Prostate gland (tissue), 2 donors: ENCODE data around the gene RAPSN. TPM values are rescaled to one million over a fixed set of nuclear protein-coding genes. Genes with fewer than 3 reads are reported as not detected.

Experiments used
- DNase-seq: peaks from one replicate; pipeline ENCODE4 v3.0.0-alpha.2; 2019; ENCODE audit warnings: low spot score
- H3K27ac ChIP-seq, 2 donors: fragments of 200-600 bp; sonication (generic); 2 replicates each; pipeline ENCODE4 v1.5.1; 2017 to 2019
- H3K27me3 ChIP-seq: fragments of 200-600 bp; sonication (generic); replicated peaks from 2 replicates; pipeline ENCODE4 v1.5.1; 2019; ENCODE audit not compliant: insufficient read depth
- H3K36me3 ChIP-seq, 2 donors: fragments of 200-600 bp; sonication (generic); 1 replicate in 1 of 2; 2 replicates in 1 of 2; pipeline versions ENCODE4 v1.5.1 to v1.8.1; 2017 to 2019
- H3K4me1 ChIP-seq: fragments of 200-600 bp; sonication (generic); replicated peaks from 2 replicates; pipeline ENCODE4 v1.5.1; 2019
- H3K4me3 ChIP-seq, 2 donors: fragments of 200-600 bp; sonication (generic); 2 replicates each; pipeline ENCODE4 v1.5.1; 2017 to 2019
- H3K9me3 ChIP-seq: fragments of 200-600 bp; sonication (generic); 2 replicates; pipeline ENCODE4 v1.5.1; 2017
- CTCF ChIP-seq, 4 experiments: fragments of 200-600 bp in 2 of 4; fragments of 450-650 bp in 2 of 4; sonication (generic) in 2 of 4; IDR thresholded peaks; 1 replicate in 3 of 4; 2 replicates in 1 of 4; pipeline ENCODE4 v1.5.1; 2016 to 2019; ENCODE audit warnings: antibody characterized with exemption in 4 of 4, mild to moderate bottlenecking in 2 of 4, moderate library complexity in 2 of 4
- POLR2A ChIP-seq: fragments of 450-650 bp; IDR thresholded peaks from one replicate; pipeline ENCODE4 v1.6.1; 2016; ENCODE audit warnings: antibody characterized with exemption, mild to moderate bottlenecking
- POLR2AphosphoS5 ChIP-seq: sonication (generic); formaldehyde crosslinking; IDR thresholded peaks from one replicate; pipeline ENCODE4 v1.6.1; 2017; ENCODE audit warnings: antibody characterized with exemption
- WGBS: methylation state at CpG from one replicate; pipeline ENCODE4 v1.1.5; 2018; 5-methylcytosine and 5-hydroxymethylcytosine counted together
- intact Hi-C: fragments of 100-400 bp; cut with DNase I; formaldehyde crosslinking; loops from one replicate; pipeline ENCODE4 v1.14.2; 2022
- total RNA-seq, 2 donors: library from RNA; depleted of rRNA; stranded (reverse); fragments of >200 nt; gene quantifications; one replicate each; pipeline ENCODE4 v1.1.0, GENCODE V29; 2016

The RAPSN gene
- total RNA-seq, 2 donors from 2014 or later, result 1.3 TPM; not detected in 1

- H3K9me3 ChIP-seq, result no peaks in the 10 kb centered on the region
- no peak for DNase-seq
- TF ChIP-seq POLR2AphosphoS5 (no peak), CTCF (IDR thresholded peaks at IDR 0.05) (no peak), POLR2A (no peak)
- no peaks in the 10 kb centered on the region for H3K4me1 ChIP-seq
- no peak overlapping the region for H3K27ac ChIP-seq
- intact Hi-C loops, result no loop called here
- no peak overlapping the region for H3K4me3 ChIP-seq
- H3K27me3 ChIP-seq, result no peaks in the 10 kb centered on the region
- WGBS, result 93% methylated on average over 8 of the region's 8 CpGs
- no peaks in the 10 kb centered on the region for H3K36me3 ChIP-seq
Measured at GRCh38 chr11:47442514-47442913, 6.4 kb downstream of the RAPSN start.

GRCh38 chr11:47441421-47441820 lies 7.5 kb downstream of the RAPSN start:
- no peak for DNase-seq
- intact Hi-C loops, result no loop called here
- H3K4me3 ChIP-seq, result no peak overlapping the region
- no peaks in the 10 kb centered on the region for H3K4me1 ChIP-seq
- no peaks in the 10 kb centered on the region for H3K9me3 ChIP-seq
- no peaks in the 10 kb centered on the region for H3K36me3 ChIP-seq
- TF ChIP-seq POLR2AphosphoS5 (no peak), POLR2A (no peak), CTCF (IDR thresholded peaks at IDR 0.05) (no peak)
- 85% methylated on average over 12 of the region's 12 CpGs for WGBS
- no peaks in the 10 kb centered on the region for H3K27me3 ChIP-seq
- no peak overlapping the region for H3K27ac ChIP-seq

- WGBS, result 63% methylated on average over 2 of the region's 2 CpGs
- Histone ChIP-seq H3K9me3 (no peaks in the 10 kb centered on the region), H3K27me3 (no peaks in the 10 kb centered on the region), H3K36me3 (no peaks in the 10 kb centered on the region), H3K4me1 (no peaks in the 10 kb centered on the region), H3K27ac (no peak overlapping the region), H3K4me3 (no peak overlapping the region)
- intact Hi-C loops, result no loop called here
- DNase-seq, result no peak
- no peak for TF ChIP-seq POLR2A
- TF ChIP-seq POLR2AphosphoS5, result no peak
- no peak for TF ChIP-seq CTCF (IDR thresholded peaks at IDR 0.05)
Measured at GRCh38 chr11:47440054-47440476, 8.9 kb downstream of the RAPSN start.

- no peaks in the 10 kb centered on the region for H3K36me3 ChIP-seq
- DNase-seq, result no peak
- no peak overlapping the region for H3K27ac ChIP-seq
- WGBS, result 92% methylated on average over 18 of the region's 18 CpGs
- TF ChIP-seq CTCF (IDR thresholded peaks at IDR 0.05) (no peak), POLR2AphosphoS5 (no peak), POLR2A (no peak)
- no peak overlapping the region for H3K4me3 ChIP-seq
- no peaks in the 10 kb centered on the region for H3K27me3 ChIP-seq
- no peaks in the 10 kb centered on the region for H3K9me3 ChIP-seq
- no peaks in the 10 kb centered on the region for H3K4me1 ChIP-seq
- intact Hi-C loops, result no loop called here
Measured at GRCh38 chr11:47438721-47439120, 10.2 kb downstream of the RAPSN start.

GRCh38 chr11:47437746-47438418 lies 11.1 kb downstream of the RAPSN start:
- no peak for DNase-seq
- Histone ChIP-seq H3K9me3 (no peaks in the 10 kb centered on the region), H3K4me3 (no peak overlapping the region), H3K27ac (peak overlapping the region in 1 of 2 donors; percentile 60), H3K36me3 (no peaks in the 10 kb centered on the region), H3K27me3 (no peaks in the 10 kb centered on the region), H3K4me1 (no peaks in the 10 kb centered on the region)
- intact Hi-C loops, result no loop called here
- no peak for TF ChIP-seq CTCF (IDR thresholded peaks at IDR 0.05)
- no peak for TF ChIP-seq POLR2AphosphoS5
- no peak for TF ChIP-seq POLR2A
- 32% methylated on average over 16 of the region's 16 CpGs for WGBS
